Cardiac muscle cell (in vitro differentiated cells and primary cell): ENCODE measurements around the gene FSIP1. TPM values are rescaled to one million over a fixed set of nuclear protein-coding genes. Genes with fewer than 3 reads are reported as not detected.

Experiments used
- DNase-seq, 2 donors: peaks; one replicate each; pipeline versions ENCODE4 v3.0.0 to v3.0.0-alpha.2; 2010 to 2017; ENCODE audit warnings: low read depth in 1 of 2, low spot score in 1 of 2
- H3K27ac ChIP-seq: fragments of 200-600 bp; sonication (generic); 2 replicates; pipeline ENCODE4 v1.5.1; 2016
- H3K27me3 ChIP-seq: fragments of 200-600 bp; sonication (generic); 2 replicates; pipeline ENCODE4 v1.6.0; 2016; ENCODE audit warnings: control low read depth
- H3K36me3 ChIP-seq: fragments of 200-600 bp; sonication (generic); 2 replicates; pipeline ENCODE4 v1.5.1; 2016; ENCODE audit warnings: control low read depth
- H3K4me1 ChIP-seq: fragments of 200-600 bp; sonication (generic); 2 replicates; pipeline ENCODE4 v1.8.1; 2017; ENCODE audit warnings: low read depth, mild to moderate bottlenecking, mixed run types
- H3K4me3 ChIP-seq: fragments of 200-600 bp; sonication (generic); 2 replicates; pipeline ENCODE4 v1.5.1; 2016; ENCODE audit warnings: mild to moderate bottlenecking
- H3K9me3 ChIP-seq: fragments of 200-600 bp; sonication (generic); 2 replicates; pipeline ENCODE4 v1.5.1; 2017; ENCODE audit warnings: low read depth, mild to moderate bottlenecking, control low read depth
- CTCF ChIP-seq: IDR thresholded peaks from 2 replicates; pipeline ENCODE4 v1.5.1; 2012; ENCODE audit warnings: low read depth, mild to moderate bottlenecking, low read length
- polyA plus RNA-seq: library from polyadenylated mRNA; unstranded; fragments of >200 nt; fragmentation: Nextera tagmentation; extraction: Ambion mirVana; gene quantifications from 2 replicates; pipeline ENCODE4 v1.2.1, GENCODE V29; 2016
- total RNA-seq: library from RNA; depleted of rRNA; stranded (reverse); fragments of >200 nt; gene quantifications from 2 replicates; pipeline ENCODE4 v1.2.3, GENCODE V29; 2016

Gene FSIP1
- total RNA-seq (0.33 and 0.42 TPM in 2 replicates), polyA plus RNA-seq (0.15 and 1.2 TPM in 2 replicates)

GRCh38 chr15:39782441-39783138 lies at the start of gene FSIP1:
Gene FSIP1 (minus strand): TSS chr15:39782841. CDS start chr15:39776524, 6,317 bp downstream.
- H3K27me3 ChIP-seq: no peaks in the 10 kb centered on the region
- H3K9me3 ChIP-seq: no peaks in the 10 kb centered on the region
- peak; percentile 97 for DNase-seq
- H3K27ac ChIP-seq: peak within 1 kb of the TSS; percentile 1
- peaks cover 8% of the 10 kb centered on the region for H3K4me1 ChIP-seq
- H3K36me3 ChIP-seq: no peaks in the 10 kb centered on the region
- peak within 1 kb of the TSS; percentile 73 for H3K4me3 ChIP-seq
- no peak for TF ChIP-seq CTCF

GRCh38 chr15:39830166-39830565 lies 47.5 kb upstream of the FSIP1 start:
- DNase-seq: no peak
- TF ChIP-seq CTCF: no peak
- no peak overlapping the region for H3K4me3 ChIP-seq
- no peaks in the 10 kb centered on the region for H3K9me3 ChIP-seq
- H3K27ac ChIP-seq: no peak overlapping the region
- peaks cover 19% of the 10 kb centered on the region for H3K4me1 ChIP-seq
- H3K27me3 ChIP-seq: no peaks in the 10 kb centered on the region
- no peaks in the 10 kb centered on the region for H3K36me3 ChIP-seq

GRCh38 chr15:39828374-39828931 lies 45.8 kb upstream of the FSIP1 start:
- H3K36me3 ChIP-seq: no peaks in the 10 kb centered on the region
- peak; percentile 56 to 77 for DNase-seq
- H3K9me3 ChIP-seq: no peaks in the 10 kb centered on the region
- no peaks in the 10 kb centered on the region for H3K27me3 ChIP-seq
- H3K4me1 ChIP-seq: peaks cover 19% of the 10 kb centered on the region
- no peak for TF ChIP-seq CTCF
- no peak overlapping the region for H3K4me3 ChIP-seq
- H3K27ac ChIP-seq: no peak overlapping the region

GRCh38 chr15:39826975-39827374 lies 44.3 kb upstream of the FSIP1 start:
- Histone ChIP-seq H3K27ac (no peak overlapping the region), H3K4me3 (no peak overlapping the region)

GRCh38 chr15:39823634-39824033 lies 41.0 kb upstream of the FSIP1 start:
- TF ChIP-seq CTCF: no peak
- no peak overlapping the region for H3K27ac ChIP-seq
- DNase-seq: no peak
- H3K9me3 ChIP-seq: no peaks in the 10 kb centered on the region
- H3K4me3 ChIP-seq: no peak overlapping the region
- peaks cover 19% of the 10 kb centered on the region for H3K4me1 ChIP-seq
- no peaks in the 10 kb centered on the region for H3K27me3 ChIP-seq
- no peaks in the 10 kb centered on the region for H3K36me3 ChIP-seq

More at GRCh38 chr15:39826975-39827374, 44.3 kb upstream of the FSIP1 start:
- Histone ChIP-seq H3K4me1 (peaks cover 19% of the 10 kb centered on the region), H3K36me3 (no peaks in the 10 kb centered on the region), H3K27me3 (no peaks in the 10 kb centered on the region), H3K9me3 (no peaks in the 10 kb centered on the region)
- no peak for DNase-seq
- TF ChIP-seq CTCF: no peak
